Panc1 (cell line): ENCODE results near the gene MYO18A. TPM values are rescaled to one million over a fixed set of nuclear protein-coding genes. Genes with fewer than 3 reads are reported as not detected.

Experiments used
- ATAC-seq: fragments of 200-7000 bp; cut with Tn5 transposase; 2 replicates; pipeline ENCODE4 v1.9.1; 2020; ENCODE audit warnings: mild to moderate bottlenecking, moderate library complexity
- BruUV-seq: library from RNA; stranded (reverse); fragments of 400-500 nt; replicated peaks from 2 replicates; lab custom pipeline; 2021; lab: Mats Ljungman, UMichigan
- CTCF ChIA-PET: fragments of 300-600 bp; sonication (Branson Sonifier 250); formaldehyde crosslinking; loops from one replicate; lab custom pipeline; 2022; ENCODE audit warnings: antibody characterized with exemption; lab: Charles Lee
- POLR2A ChIA-PET: fragments of 300-600 bp; sonication (Branson Sonifier 250); formaldehyde crosslinking; loops from one replicate; lab custom pipeline; 2022; ENCODE audit warnings: antibody characterized with exemption; lab: Charles Lee
- DNase-seq: peaks from one replicate; pipeline ENCODE4 v3.0.0-alpha.2; 2010; ENCODE audit warnings: low read depth, low spot score
- H3K27ac ChIP-seq: 2 replicates; pipeline ENCODE4 v1.5.1; 2011; ENCODE audit warnings: mild to moderate bottlenecking, low read length, inconsistent platforms
- H3K27me3 ChIP-seq: fragments of 200-500 bp; sonication (Bioruptor generic); 2 replicates; pipeline ENCODE4 v1.6.0; 2014; ENCODE audit warnings: low read length, inconsistent platforms; ENCODE audit not compliant: control insufficient read depth, insufficient read depth
- H3K36me3 ChIP-seq: fragments of 200-500 bp; sonication (Bioruptor generic); 2 replicates; pipeline ENCODE4 v1.5.1; 2014; ENCODE audit warnings: inconsistent platforms, mild to moderate bottlenecking, low read length, moderate library complexity; ENCODE audit not compliant: control insufficient read depth, insufficient read depth
- H3K4me1 ChIP-seq: 2 replicates; pipeline ENCODE4 v1.5.1; 2011; ENCODE audit warnings: inconsistent platforms, mild to moderate bottlenecking, low read length, moderate library complexity; ENCODE audit not compliant: control insufficient read depth, insufficient read depth
- H3K4me3 ChIP-seq, 2 experiments: 2 replicates each; pipeline ENCODE4 v1.5.1; 2011 to 2012; ENCODE audit warnings: low read depth in 2 of 2, low read length in 2 of 2, mild to moderate bottlenecking in 2 of 2, inconsistent platforms in 1 of 2, moderate library complexity in 1 of 2
- H3K9me3 ChIP-seq: fragments of 200-500 bp; sonication (Bioruptor generic); 2 replicates; pipeline ENCODE4 v1.5.1; 2014; ENCODE audit warnings: low read depth, mild to moderate bottlenecking, inconsistent platforms, low read length, moderate library complexity; ENCODE audit not compliant: control insufficient read depth, insufficient read depth
- POLR2AphosphoS5 ChIP-seq: IDR thresholded peaks from 2 replicates; pipeline ENCODE4 v1.6.1; 2012; ENCODE audit warnings: mild to moderate bottlenecking, low read depth, low read length, moderate library complexity
- REST ChIP-seq, 2 experiments: IDR thresholded peaks; 2 replicates each; pipeline ENCODE4 v1.6.1; 2011 to 2012; ENCODE audit warnings: low read depth in 2 of 2, control low read depth in 1 of 2, low read length in 1 of 2, mild to moderate bottlenecking in 1 of 2, moderate library complexity in 1 of 2; ENCODE audit not compliant: insufficient read depth in 1 of 2
- SIN3A ChIP-seq: IDR thresholded peaks from 2 replicates; pipeline ENCODE4 v1.6.1; 2012; ENCODE audit warnings: low read depth, mild to moderate bottlenecking, low read length, moderate library complexity, borderline replicate concordance; ENCODE audit not compliant: insufficient read depth
- TCF7L2 ChIP-seq: IDR thresholded peaks from 2 replicates; pipeline ENCODE4 v1.6.1; 2011; ENCODE audit warnings: mild to moderate bottlenecking, low read depth, low read length, inconsistent platforms
- in situ Hi-C: cut with HindIII; loops from 2 replicates; pipeline ENCODE4 v1.10.0; 2016; ENCODE audit warnings: low sequenced_read_pairs, low pct_unique_long_range_greater_than_20kb
- intact Hi-C: fragments of 100-400 bp; cut with micrococcal nuclease; formaldehyde crosslinking; loops from one replicate; pipeline ENCODE4 v1.10.0; 2022; ENCODE audit not compliant: unreplicated experiment
- total RNA-seq: library from RNA; stranded (reverse); gene quantifications from one replicate; pipeline ENCODE4 v1.2.1, GENCODE V29; 2021; ENCODE audit not compliant: unreplicated experiment
- TF ChIP-seq, protein P1 (sequence below): fragments of 450-650 bp; IDR thresholded peaks from 2 replicates; pipeline ENCODE4 v1.5.1; 2017; ENCODE audit warnings: mild to moderate bottlenecking

MYO18A gene
- total RNA-seq, 1 experiment from 2014 or later, result 108 TPM

DNA sequence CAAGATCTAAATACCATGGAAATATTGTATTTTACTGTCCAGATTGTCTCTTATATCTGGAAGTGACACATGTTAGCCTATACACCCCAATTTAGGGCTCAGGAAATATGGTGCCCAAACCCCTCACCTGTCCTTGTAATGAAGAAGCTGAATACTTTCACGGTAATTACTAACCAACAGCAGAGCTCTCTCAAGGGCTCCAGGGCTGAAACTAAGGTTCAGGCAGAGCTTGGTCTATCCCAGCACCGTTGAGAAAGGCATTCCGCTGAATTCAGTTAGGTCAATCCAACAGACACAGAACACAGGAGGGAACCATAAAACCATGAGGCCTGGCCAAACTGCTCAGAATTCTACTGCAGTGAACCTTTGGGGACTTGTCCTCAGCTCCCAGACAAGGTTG is 14.9 kb downstream of the MYO18A start:
- ChIA-PET CTCF (interaction anchor here (0.5 to 0.6 kb wide), 2 partner anchors 14 to 15 kb away, joined by 3 to 6 read pairs; partner anchors contain the start of gene MYO18A), POLR2A (no interaction called here)
- no peaks in the 10 kb centered on the region for H3K36me3 ChIP-seq
- no TSS peak for BruUV-seq
- no peak for TF ChIP-seq SIN3A
- TF ChIP-seq, protein P1, sequence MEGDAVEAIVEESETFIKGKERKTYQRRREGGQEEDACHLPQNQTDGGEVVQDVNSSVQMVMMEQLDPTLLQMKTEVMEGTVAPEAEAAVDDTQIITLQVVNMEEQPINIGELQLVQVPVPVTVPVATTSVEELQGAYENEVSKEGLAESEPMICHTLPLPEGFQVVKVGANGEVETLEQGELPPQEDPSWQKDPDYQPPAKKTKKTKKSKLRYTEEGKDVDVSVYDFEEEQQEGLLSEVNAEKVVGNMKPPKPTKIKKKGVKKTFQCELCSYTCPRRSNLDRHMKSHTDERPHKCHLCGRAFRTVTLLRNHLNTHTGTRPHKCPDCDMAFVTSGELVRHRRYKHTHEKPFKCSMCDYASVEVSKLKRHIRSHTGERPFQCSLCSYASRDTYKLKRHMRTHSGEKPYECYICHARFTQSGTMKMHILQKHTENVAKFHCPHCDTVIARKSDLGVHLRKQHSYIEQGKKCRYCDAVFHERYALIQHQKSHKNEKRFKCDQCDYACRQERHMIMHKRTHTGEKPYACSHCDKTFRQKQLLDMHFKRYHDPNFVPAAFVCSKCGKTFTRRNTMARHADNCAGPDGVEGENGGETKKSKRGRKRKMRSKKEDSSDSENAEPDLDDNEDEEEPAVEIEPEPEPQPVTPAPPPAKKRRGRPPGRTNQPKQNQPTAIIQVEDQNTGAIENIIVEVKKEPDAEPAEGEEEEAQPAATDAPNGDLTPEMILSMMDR, result no peak
- TF ChIP-seq TCF7L2, result no peak
- TF ChIP-seq POLR2AphosphoS5, result no peak
- TF ChIP-seq REST (IDR thresholded peaks at IDR 0.05; ENCODE audit: insufficient read depth in 1 of 2, low read depth in 2 of 2, low read length in 1 of 2), result no peak
- ATAC-seq, result no peak
- no peaks in the 10 kb centered on the region for H3K9me3 ChIP-seq
- DNase-seq, result no peak
- in situ Hi-C loops, result no loop called here
- peaks cover 20% of the 10 kb centered on the region for H3K4me1 ChIP-seq
- no peaks in the 10 kb centered on the region for H3K27me3 ChIP-seq
- peak overlapping the region; percentile 14 for H3K27ac ChIP-seq
- intact Hi-C loops, result no loop called here
- no peak overlapping the region for H3K4me3 ChIP-seq

GRCh38 chr17:29163563-29163962 is 16.6 kb downstream of the MYO18A start:
- DNase-seq (no peak), ATAC-seq (no peak)
- no peaks in the 10 kb centered on the region for H3K27me3 ChIP-seq
- peaks cover 36% of the 10 kb centered on the region for H3K4me1 ChIP-seq
- in situ Hi-C loops, result no loop called here
- no peaks in the 10 kb centered on the region for H3K9me3 ChIP-seq
- no peak for TF ChIP-seq SIN3A
- no peak for TF ChIP-seq POLR2AphosphoS5
- no peak for TF ChIP-seq REST (IDR thresholded peaks at IDR 0.05; ENCODE audit: insufficient read depth in 1 of 2, low read depth in 2 of 2, low read length in 1 of 2)
- no peak for TF ChIP-seq TCF7L2
- TF ChIP-seq, protein P1, result no peak
- no peaks in the 10 kb centered on the region for H3K36me3 ChIP-seq
- H3K27ac ChIP-seq, result peak overlapping the region; percentile 41
- BruUV-seq, result no TSS peak
- ChIA-PET POLR2A (interaction anchor here (0.6 kb wide), 2 partner anchors 215 to 277 kb away, joined by 6 to 9 read pairs; no protein-coding TSS in a partner anchor), CTCF (no interaction called here)
- H3K4me3 ChIP-seq, result no peak overlapping the region
- intact Hi-C loops, result no loop called here
